GM12891 (cell line): ENCODE results near the gene CAMK1D.

Experiments
- DNase-seq: peaks from one replicate; pipeline ENCODE4 v3.0.0; 2011; ENCODE audit warnings: low spot score; ENCODE audit not compliant: insufficient read length
- FAIRE-seq: peaks from 2 replicates; lab custom pipeline; 2011; peaks lifted over from hg19 to GRCh38; lab: Jason Lieb, UNC
- PAX5 ChIP-seq: IDR thresholded peaks from 2 replicates; pipeline ENCODE4 v1.6.1; 2011; ENCODE audit warnings: low read length, moderate library complexity, mild to moderate bottlenecking; ENCODE audit not compliant: insufficient read depth, severe bottlenecking
- POLR2A ChIP-seq: IDR thresholded peaks from 2 replicates; pipeline ENCODE4 v1.6.1; 2011; ENCODE audit warnings: low read depth, low read length, control low read depth
- POLR2AphosphoS5 ChIP-seq: IDR thresholded peaks from 2 replicates; pipeline ENCODE4 v1.6.1; 2011; ENCODE audit warnings: low read depth, low read length, control low read depth
- POU2F2 ChIP-seq: IDR thresholded peaks from 2 replicates; pipeline ENCODE4 v1.6.1; 2011; ENCODE audit warnings: low read depth, mild to moderate bottlenecking, control low read depth, low read length, moderate library complexity
- SPI1 ChIP-seq: IDR thresholded peaks from 2 replicates; pipeline ENCODE4 v1.6.1; 2011; ENCODE audit warnings: low read depth, low read length, control low read depth
- TAF1 ChIP-seq: IDR thresholded peaks from 2 replicates; pipeline ENCODE4 v1.6.1; 2011; ENCODE audit warnings: low read depth, low read length, control low read depth

CAMK1D gene

DNA sequence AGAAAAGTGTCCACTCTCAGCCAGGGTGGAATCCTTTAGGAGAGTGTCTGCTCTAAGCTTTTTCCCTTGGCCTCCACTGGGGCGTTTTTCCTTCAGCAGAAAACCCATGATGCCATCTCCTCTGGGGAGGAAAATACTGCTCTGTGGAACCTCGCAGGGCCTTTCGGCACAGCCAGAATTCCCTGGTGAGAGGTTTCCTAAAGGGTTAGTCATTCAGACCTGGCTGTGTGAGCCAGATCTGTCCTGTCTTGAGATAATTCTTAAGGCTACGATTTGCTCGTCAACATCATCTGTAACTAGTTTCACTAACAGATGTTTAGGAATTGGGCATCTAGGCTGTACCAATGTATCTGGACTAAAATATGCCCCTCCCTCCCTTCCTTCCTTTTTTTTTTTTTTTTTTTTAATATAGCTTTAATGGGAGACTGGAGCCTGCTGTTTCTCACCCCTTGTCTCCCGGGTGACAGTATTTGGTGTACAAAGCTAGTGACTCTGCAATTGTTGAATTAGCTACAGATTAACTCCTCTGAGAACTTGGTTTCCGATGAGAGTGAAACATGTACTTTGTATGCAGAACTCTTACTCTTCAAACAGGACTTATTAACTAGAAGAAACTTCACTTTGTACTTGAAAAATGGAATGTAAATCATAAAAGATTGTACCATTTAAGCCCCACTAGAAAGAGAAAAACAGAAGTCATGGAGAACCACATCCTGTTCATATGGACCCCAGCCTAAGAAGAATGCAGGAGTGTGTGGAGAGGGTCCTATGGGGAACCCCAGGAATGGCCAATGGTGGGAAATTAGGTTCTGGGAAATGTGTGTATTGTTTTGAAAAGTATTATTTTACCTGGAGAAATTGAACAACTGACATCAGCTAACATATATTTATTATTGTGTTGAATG, 230.9 kb downstream of the CAMK1D start:
- DNase-seq (no peak), FAIRE-seq (no peak)
- TF ChIP-seq PAX5 (no peak), POLR2A (no peak), SPI1 (no peak), POLR2AphosphoS5 (no peak), TAF1 (no peak), POU2F2 (no peak)

DNA sequence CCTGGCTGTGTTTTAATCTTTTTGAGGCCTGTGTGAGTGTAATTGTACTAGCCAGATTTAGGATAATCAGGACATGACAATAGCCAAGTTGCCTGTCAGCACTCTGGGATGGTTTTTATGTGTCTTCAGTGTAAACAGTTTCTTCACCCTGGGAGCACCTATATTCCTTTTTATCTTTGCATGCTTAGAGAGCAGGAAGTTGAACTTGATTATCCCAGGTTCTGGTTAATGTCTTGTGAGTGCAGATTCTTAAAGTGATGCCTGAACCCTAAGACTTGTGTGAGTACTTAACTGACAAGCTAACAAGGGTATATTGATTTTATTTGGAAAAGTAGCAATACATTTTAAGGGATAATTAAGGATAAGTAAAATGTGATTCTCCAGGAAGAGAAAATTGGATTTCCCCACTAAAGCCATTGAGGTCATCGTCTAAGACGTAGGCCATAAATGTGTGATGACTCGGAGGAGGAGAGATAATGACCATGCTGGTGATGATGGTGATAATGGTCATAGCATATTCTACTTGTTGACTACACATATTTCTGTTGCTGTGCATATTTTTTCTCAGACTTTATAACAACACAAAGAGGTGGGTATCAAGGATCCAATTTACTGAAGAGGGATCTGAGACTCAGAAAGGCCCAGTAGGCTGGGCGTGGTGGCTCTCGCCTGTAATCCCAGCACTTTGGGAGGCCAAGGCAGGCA, 234.7 kb downstream of the CAMK1D start:
- peak; percentile 26 for FAIRE-seq
- TF ChIP-seq POLR2A (no peak), PAX5 (no peak), POLR2AphosphoS5 (no peak), SPI1 (no peak), TAF1 (no peak), POU2F2 (no peak)
- no peak for DNase-seq

DNA sequence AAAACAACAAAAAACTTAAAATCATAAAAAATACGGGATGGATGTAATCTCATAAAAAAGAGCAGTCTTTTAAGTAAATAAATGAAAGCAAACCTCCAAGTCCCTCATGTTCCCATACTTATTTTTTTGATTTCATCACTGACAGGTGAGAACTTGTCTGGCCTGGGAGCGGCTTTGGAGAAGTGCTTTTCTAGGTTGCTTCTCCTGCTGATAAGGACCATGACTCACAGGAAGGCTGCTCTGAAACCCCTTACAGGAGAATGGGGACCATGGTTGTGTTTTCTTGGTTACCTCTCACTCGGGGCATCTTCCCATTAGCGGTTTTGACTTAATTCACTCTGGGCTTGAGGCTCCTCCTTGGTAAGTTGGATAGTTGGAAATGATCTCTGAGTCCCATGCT, 237.4 kb downstream of the CAMK1D start:
- TF ChIP-seq POU2F2 (no peak), SPI1 (no peak), PAX5 (no peak), TAF1 (no peak), POLR2AphosphoS5 (no peak), POLR2A (no peak)
- no peak for FAIRE-seq
- DNase-seq = no peak

DNA sequence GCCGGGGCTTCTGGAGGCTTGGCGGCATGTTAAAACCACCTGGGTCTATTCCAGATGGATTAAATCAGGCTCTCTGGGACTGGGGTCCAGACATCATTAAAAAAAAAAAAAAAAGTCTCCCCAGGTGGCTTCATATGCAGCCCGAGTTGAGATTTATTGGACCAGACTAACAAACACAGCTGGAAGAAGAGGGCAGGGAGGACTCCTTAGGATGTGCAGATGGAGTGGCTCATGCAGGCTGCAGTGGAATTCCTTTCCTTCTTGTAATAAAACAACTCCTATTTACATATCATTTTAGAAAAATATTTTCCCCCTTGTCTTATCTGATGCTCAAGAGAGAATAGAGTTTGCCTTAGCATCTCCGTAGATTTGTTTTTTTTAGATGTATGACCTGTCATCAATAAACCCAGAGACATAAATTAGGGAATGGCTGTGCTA, 238.1 kb downstream of the CAMK1D start:
- no peak for FAIRE-seq
- TF ChIP-seq TAF1 (no peak), PAX5 (no peak), POLR2A (no peak), POLR2AphosphoS5 (no peak), SPI1 (no peak)
- DNase-seq = no peak

DNA sequence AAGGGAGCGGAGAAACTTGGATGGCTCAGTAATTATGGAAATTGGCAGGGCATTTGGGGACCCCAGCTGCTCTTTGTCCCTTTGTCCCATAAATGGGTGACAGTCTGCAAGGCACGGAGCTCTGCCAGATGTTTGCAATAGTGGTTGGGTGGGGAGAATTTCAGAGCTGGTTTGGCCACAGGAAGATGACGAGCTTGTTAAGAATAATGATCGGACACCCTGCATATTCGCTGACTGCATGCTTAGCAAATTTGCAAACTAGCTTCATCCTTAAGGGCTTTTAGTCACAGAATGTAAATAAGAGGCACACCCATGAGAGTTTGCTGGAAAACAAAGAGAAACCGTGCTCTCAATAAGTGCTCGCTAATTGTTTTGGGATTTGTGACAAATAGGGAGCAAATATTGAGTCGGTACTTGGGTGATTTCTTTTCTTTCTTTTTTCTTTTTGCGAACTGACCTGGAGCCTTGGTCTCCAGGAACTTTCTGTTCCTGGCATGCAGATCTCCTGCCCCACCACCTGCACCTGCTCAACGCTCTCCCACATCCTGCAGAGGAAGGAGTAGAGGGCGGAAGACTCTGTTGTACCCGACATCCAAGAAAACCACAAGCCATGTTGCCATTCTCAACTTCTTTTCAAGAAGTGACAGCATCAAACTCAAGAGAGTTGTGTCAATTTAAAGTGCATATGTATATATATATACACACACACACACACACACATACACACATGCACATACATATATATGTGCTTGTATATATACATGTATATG, 238.9 kb downstream of the CAMK1D start:
- peak; percentile 94 for FAIRE-seq
- DNase-seq = no peak
- no peak for TF ChIP-seq TAF1
- no peak for TF ChIP-seq POLR2AphosphoS5
- TF ChIP-seq POU2F2 = no peak
- TF ChIP-seq POLR2A = no peak
- TF ChIP-seq PAX5 = no peak
- peak; percentile 13; the same call in 1 of the 2 replicates for TF ChIP-seq SPI1

DNA sequence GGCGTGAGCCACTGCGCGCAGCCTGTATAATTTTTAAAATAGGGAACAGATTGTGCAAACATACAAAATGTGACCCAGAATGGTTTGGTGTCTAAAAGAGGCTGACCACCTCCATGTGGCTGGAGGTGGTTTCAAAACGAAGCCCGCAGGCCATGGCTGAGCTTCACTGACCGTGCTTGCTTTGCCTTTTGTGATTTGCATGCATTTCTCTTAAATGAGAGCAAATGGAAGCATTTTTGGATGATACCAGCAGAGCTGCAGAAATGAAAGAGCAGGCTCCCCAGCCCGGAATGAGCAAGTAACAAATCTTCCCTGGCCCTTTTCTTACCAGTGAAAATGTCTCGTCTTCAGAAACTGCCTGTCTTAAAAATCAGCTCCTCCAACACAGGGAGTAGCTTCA, 239.9 kb downstream of the CAMK1D start:
- FAIRE-seq = peak; percentile 81
- no peak for TF ChIP-seq TAF1
- TF ChIP-seq SPI1 = no peak
- no peak for TF ChIP-seq POU2F2
- no peak for TF ChIP-seq PAX5
- no peak for TF ChIP-seq POLR2AphosphoS5
- TF ChIP-seq POLR2A = no peak
- DNase-seq = no peak

DNA sequence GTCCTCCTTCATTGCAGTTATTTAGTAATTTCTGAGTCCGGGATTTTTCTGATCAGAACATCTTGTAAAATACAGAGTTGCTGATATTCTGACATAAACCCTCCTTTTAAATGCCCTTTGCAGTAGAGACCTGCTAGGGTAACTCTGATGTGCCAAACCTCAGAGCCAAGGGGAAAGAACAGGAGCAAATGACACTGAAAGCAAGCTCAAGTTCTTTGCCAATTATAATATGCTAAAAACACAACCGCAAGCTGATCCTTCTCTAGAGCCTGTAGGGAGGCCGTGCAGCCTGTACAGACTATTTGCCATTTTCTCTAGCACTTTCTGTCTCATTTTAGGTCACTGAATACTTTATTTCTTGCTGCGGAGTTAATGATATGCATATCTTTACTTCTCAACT, 240.4 kb downstream of the CAMK1D start:
- DNase-seq (no peak), FAIRE-seq (no peak)
- TF ChIP-seq POU2F2 (no peak), TAF1 (no peak), POLR2A (no peak), SPI1 (no peak), POLR2AphosphoS5 (no peak)

DNA sequence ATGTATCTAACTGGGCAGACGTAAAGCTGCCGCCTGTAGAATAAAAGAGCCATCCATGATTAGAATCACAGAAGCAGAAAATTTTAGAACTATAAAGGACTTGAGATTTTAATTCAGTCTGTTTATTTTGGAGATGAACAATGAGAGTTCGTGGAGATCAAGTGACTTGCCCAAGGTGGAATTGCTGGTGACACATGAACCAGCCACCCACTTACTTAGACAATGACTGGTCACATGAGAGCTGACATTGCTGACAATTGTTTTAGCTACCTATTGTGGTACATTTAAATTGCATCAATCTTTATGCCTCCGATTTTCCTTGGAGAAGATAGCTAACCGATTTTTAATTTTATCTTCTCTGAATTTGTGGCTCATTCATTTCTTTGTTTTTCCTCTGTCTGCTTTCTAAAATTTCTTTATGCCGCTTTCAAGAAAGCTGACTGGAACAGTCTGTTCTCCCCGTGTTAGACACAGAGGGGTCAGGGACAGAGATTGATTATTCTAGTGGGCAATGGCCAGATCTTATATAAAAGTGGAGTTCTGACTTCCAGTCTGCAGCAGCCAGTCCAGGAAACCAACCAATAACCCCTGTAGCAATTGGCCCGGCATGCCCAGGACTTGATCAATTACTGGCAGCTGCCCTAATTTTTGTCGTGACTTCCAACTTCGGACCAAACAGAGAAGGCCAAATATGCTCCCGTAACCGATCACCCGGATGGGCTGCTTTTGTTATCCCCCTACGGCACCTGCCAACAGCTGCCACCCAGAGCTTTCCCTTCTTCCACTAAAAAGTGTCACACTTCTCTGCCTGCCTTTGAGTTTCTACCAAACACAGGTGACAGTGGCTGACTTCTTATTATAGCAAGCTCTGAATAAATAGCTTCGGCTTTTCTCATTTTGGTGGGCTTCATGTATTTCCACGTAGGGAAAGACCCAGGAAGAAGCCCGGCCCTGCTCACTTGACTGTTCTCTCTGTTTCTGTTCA, 241.6 kb downstream of the CAMK1D start:
- no peak for TF ChIP-seq PAX5
- no peak for TF ChIP-seq POLR2AphosphoS5
- no peak for TF ChIP-seq POU2F2
- TF ChIP-seq POLR2A = no peak
- no peak for TF ChIP-seq SPI1
- TF ChIP-seq TAF1 = no peak
- DNase-seq (no peak), FAIRE-seq (peak; percentile 76)

DNA sequence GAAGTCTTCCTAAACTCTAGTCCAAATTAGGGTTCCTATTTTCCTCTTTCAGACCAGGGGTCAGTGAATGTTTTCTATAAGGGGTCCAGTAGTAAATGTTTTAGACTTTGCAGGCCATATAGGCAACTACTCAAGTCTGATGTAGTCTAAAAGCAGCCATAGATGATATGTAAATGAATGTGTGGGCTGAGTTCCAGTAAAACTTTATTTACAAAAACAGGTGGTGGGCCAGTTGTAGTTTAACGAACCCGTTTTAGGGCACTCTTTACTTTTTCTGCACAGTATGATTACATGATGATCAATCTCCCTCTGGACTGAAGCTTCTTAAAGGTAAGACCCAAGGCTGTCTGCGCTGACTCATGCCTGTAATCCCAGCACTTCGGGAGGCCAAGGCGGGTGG, 243.6 kb downstream of the CAMK1D start:
- DNase-seq (no peak), FAIRE-seq (peak; percentile 57)
- TF ChIP-seq TAF1 (no peak), POU2F2 (no peak), PAX5 (no peak), POLR2A (no peak), POLR2AphosphoS5 (no peak), SPI1 (no peak)
